Parathyroid adenoma (tissue), 2 donors: Measurements from ENCODE around the gene MRPL2.

Experiments
- H2AFZ ChIP-seq: fragments of 300-600 bp; sonication (generic); one replicate; pipeline ENCODE4 v1.7.0; 2017; ENCODE audit warnings: antibody characterized with exemption, mild to moderate bottlenecking
- H3K27ac ChIP-seq: fragments of 300-600 bp; sonication (generic); one replicate; pipeline ENCODE4 v1.7.0; 2017
- H3K27me3 ChIP-seq: fragments of 300-600 bp; sonication (generic); one replicate; pipeline ENCODE4 v1.7.0; 2017; ENCODE audit warnings: low read length; ENCODE audit not compliant: control insufficient read depth, insufficient read depth
- H3K36me3 ChIP-seq: fragments of 300-600 bp; sonication (generic); one replicate; pipeline ENCODE4 v1.7.0; 2017; ENCODE audit warnings: low read length; ENCODE audit not compliant: control insufficient read depth, insufficient read depth
- H3K4me1 ChIP-seq: fragments of 300-600 bp; sonication (generic); one replicate; pipeline ENCODE4 v1.7.0; 2017; ENCODE audit warnings: control low read depth
- H3K4me2 ChIP-seq: fragments of 300-600 bp; sonication (generic); one replicate; pipeline ENCODE4 v1.7.0; 2017; ENCODE audit warnings: low read length
- H3K4me3 ChIP-seq: fragments of 300-600 bp; sonication (generic); one replicate; pipeline ENCODE4 v1.7.0; 2017; ENCODE audit warnings: low read depth, low read length
- H3K79me2 ChIP-seq: fragments of 300-600 bp; sonication (generic); one replicate; pipeline ENCODE4 v1.7.0; 2017; ENCODE audit warnings: control low read depth
- H3K9ac ChIP-seq: fragments of 300-600 bp; sonication (generic); one replicate; pipeline ENCODE4 v1.7.0; 2017; ENCODE audit warnings: mild to moderate bottlenecking
- H3K9me3 ChIP-seq: fragments of 300-600 bp; sonication (generic); one replicate; pipeline ENCODE4 v1.7.0; 2017; ENCODE audit warnings: low read length; ENCODE audit not compliant: control insufficient read depth
- TF ChIP-seq, protein P1 (sequence below): fragments of 300-600 bp; sonication (generic); IDR thresholded peaks from one replicate; pipeline ENCODE4 v1.7.0; 2017; ENCODE audit warnings: antibody characterized with exemption, mild to moderate bottlenecking
- donor health status: primary hyperparathyroidism.

Gene MRPL2

DNA sequence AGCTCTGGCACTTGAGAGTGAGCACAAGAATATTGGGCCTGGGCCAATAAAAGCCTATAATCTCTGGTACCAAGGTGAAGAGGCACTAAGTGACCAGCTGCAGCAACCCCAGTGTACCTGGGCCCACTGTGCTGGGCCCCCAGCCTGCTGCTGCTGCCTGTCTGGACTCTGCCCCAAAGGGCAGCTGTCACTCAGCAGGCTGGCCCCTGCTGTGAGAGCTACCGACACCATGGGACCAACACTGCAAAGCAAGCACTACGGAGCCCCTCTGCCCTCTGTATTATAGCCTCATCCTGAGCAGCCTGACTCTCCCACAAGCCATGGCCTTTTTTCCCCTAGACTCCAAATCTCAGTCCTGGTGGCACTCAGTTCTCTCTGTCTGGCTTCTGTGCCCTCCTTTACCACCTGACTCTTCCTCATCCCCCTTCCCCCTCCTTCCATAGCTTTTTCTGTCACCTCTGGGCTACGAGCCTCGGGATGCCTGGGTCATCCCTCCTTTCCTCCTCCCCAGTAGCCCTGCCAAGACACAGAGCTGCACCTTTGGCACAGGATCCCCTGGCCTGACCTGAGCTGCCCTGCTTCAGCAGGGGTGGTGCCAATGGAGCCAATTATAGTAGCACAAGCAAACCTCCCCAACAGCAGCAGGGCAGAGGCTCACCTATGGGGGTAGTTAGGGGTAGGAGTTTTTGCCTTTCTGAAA, 23.6 kb downstream of the MRPL2 start:
- Histone ChIP-seq H3K4me2 (no peak overlapping the region), H3K9ac (no peak overlapping the region), H3K27ac (no peak overlapping the region), H3K27me3 (no peaks in the 10 kb centered on the region), H3K36me3 (no peaks in the 10 kb centered on the region), H3K4me1 (no peaks in the 10 kb centered on the region), H3K79me2 (no peaks in the 10 kb centered on the region), H3K4me3 (no peak overlapping the region), H2AFZ (no peak overlapping the region), H3K9me3 (no peaks in the 10 kb centered on the region)
- TF ChIP-seq, protein P1, sequence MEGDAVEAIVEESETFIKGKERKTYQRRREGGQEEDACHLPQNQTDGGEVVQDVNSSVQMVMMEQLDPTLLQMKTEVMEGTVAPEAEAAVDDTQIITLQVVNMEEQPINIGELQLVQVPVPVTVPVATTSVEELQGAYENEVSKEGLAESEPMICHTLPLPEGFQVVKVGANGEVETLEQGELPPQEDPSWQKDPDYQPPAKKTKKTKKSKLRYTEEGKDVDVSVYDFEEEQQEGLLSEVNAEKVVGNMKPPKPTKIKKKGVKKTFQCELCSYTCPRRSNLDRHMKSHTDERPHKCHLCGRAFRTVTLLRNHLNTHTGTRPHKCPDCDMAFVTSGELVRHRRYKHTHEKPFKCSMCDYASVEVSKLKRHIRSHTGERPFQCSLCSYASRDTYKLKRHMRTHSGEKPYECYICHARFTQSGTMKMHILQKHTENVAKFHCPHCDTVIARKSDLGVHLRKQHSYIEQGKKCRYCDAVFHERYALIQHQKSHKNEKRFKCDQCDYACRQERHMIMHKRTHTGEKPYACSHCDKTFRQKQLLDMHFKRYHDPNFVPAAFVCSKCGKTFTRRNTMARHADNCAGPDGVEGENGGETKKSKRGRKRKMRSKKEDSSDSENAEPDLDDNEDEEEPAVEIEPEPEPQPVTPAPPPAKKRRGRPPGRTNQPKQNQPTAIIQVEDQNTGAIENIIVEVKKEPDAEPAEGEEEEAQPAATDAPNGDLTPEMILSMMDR: no peak

- Histone ChIP-seq H3K9me3 (no peaks in the 10 kb centered on the region), H3K4me2 (no peak overlapping the region), H3K36me3 (no peaks in the 10 kb centered on the region), H3K9ac (no peak overlapping the region), H3K4me3 (no peak overlapping the region), H3K27me3 (no peaks in the 10 kb centered on the region), H2AFZ (no peak overlapping the region), H3K27ac (no peak overlapping the region), H3K79me2 (no peaks in the 10 kb centered on the region), H3K4me1 (no peaks in the 10 kb centered on the region)
- TF ChIP-seq, protein P1: no peak
Measured at GRCh38 chr6:43034190-43034525, 25.1 kb downstream of the MRPL2 start.

GRCh38 chr6:43033496-43034189, 25.6 kb downstream of the MRPL2 start:
- Histone ChIP-seq H3K4me1 (no peaks in the 10 kb centered on the region), H3K9ac (no peak overlapping the region), H3K27ac (no peak overlapping the region), H3K79me2 (no peaks in the 10 kb centered on the region), H3K4me3 (no peak overlapping the region), H3K36me3 (no peaks in the 10 kb centered on the region), H3K4me2 (no peak overlapping the region), H3K9me3 (no peaks in the 10 kb centered on the region), H2AFZ (no peak overlapping the region), H3K27me3 (no peaks in the 10 kb centered on the region)
- TF ChIP-seq, protein P1: no peak

DNA sequence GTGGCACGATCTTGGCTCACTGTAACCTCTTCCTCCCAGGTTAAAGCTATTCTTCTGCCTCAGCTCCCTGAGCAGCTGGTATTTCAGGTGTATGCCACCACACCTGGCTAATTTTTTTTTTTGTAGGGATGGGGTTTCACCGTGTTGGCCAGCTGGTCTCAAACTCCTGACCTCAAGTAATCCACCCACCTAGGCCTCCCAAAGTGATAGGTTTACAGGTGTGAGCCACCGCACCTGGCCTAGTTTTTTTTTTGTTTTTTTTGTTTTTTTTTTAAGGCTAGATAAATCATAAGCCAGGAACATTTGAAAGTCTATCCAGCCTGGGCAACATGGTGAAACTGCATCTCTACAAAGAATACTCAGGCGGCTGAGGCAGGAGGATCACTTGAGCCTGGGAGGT, 26.9 kb downstream of the MRPL2 start:
- H2AFZ ChIP-seq: no peak overlapping the region
- H3K9me3 ChIP-seq: no peaks in the 10 kb centered on the region
- H3K79me2 ChIP-seq: no peaks in the 10 kb centered on the region
- no peak overlapping the region for H3K27ac ChIP-seq
- no peaks in the 10 kb centered on the region for H3K36me3 ChIP-seq
- H3K4me3 ChIP-seq: no peak overlapping the region
- H3K4me1 ChIP-seq: no peaks in the 10 kb centered on the region
- H3K27me3 ChIP-seq: no peaks in the 10 kb centered on the region
- H3K4me2 ChIP-seq: no peak overlapping the region
- H3K9ac ChIP-seq: no peak overlapping the region
- TF ChIP-seq, protein P1: no peak

GRCh38 chr6:43029120-43029519, 30.1 kb downstream of the MRPL2 start:
- H3K9ac ChIP-seq: no peak overlapping the region
- H3K27me3 ChIP-seq: no peaks in the 10 kb centered on the region
- TF ChIP-seq, protein P1: no peak
- H2AFZ ChIP-seq: no peak overlapping the region
- no peaks in the 10 kb centered on the region for H3K9me3 ChIP-seq
- no peak overlapping the region for H3K4me3 ChIP-seq
- no peak overlapping the region for H3K27ac ChIP-seq
- no peaks in the 10 kb centered on the region for H3K36me3 ChIP-seq
- no peaks in the 10 kb centered on the region for H3K79me2 ChIP-seq
- peaks cover 3% of the 10 kb centered on the region for H3K4me1 ChIP-seq
- H3K4me2 ChIP-seq: no peak overlapping the region
